Fibroblast of mammary gland (primary cell): Measurements from ENCODE around the gene PGGHG.
A peak's percentile ranks its signal among the peaks of the same experiment; 100 is the strongest.

ENCODE experiments used
- DNase-seq: peaks from one replicate; pipeline ENCODE4 v3.0.0-alpha.2; 2010; ENCODE audit warnings: low read depth
- H3K4me3 ChIP-seq: 2 replicates; pipeline ENCODE4 v1.5.1; 2011; ENCODE audit warnings: low read depth, mild to moderate bottlenecking, low read length, moderate library complexity; ENCODE audit not compliant: control insufficient read depth
- TF ChIP-seq, protein P1 (sequence below): conservative IDR thresholded peaks from 2 replicates; pipeline ENCODE4 v1.5.1; 2011; ENCODE audit warnings: low read depth, low read length, inconsistent platforms; ENCODE audit not compliant: control insufficient read depth, insufficient read depth

The PGGHG gene

DNA sequence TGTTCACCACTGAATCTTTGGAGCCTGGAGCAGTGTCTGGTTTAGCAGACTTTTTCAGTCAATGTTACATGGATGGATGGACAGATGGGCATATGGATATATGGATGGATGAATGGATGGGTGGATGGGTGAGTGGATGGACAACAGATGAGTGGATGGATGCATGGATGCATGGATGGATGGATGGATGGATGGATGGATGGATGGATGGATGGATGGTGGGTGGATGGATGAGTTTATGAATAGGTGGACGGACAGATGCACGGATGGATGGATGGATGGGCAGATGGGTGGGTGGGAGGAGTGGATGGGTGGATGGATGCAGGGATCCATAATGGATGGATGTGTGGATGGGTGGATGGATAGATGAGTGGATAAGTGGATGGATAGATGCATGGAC, 33.1 kb upstream of the PGGHG start:
- TF ChIP-seq, protein P1, sequence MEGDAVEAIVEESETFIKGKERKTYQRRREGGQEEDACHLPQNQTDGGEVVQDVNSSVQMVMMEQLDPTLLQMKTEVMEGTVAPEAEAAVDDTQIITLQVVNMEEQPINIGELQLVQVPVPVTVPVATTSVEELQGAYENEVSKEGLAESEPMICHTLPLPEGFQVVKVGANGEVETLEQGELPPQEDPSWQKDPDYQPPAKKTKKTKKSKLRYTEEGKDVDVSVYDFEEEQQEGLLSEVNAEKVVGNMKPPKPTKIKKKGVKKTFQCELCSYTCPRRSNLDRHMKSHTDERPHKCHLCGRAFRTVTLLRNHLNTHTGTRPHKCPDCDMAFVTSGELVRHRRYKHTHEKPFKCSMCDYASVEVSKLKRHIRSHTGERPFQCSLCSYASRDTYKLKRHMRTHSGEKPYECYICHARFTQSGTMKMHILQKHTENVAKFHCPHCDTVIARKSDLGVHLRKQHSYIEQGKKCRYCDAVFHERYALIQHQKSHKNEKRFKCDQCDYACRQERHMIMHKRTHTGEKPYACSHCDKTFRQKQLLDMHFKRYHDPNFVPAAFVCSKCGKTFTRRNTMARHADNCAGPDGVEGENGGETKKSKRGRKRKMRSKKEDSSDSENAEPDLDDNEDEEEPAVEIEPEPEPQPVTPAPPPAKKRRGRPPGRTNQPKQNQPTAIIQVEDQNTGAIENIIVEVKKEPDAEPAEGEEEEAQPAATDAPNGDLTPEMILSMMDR, result no peak
- H3K4me3 ChIP-seq, result no peak overlapping the region
- DNase-seq, result no peak

DNA sequence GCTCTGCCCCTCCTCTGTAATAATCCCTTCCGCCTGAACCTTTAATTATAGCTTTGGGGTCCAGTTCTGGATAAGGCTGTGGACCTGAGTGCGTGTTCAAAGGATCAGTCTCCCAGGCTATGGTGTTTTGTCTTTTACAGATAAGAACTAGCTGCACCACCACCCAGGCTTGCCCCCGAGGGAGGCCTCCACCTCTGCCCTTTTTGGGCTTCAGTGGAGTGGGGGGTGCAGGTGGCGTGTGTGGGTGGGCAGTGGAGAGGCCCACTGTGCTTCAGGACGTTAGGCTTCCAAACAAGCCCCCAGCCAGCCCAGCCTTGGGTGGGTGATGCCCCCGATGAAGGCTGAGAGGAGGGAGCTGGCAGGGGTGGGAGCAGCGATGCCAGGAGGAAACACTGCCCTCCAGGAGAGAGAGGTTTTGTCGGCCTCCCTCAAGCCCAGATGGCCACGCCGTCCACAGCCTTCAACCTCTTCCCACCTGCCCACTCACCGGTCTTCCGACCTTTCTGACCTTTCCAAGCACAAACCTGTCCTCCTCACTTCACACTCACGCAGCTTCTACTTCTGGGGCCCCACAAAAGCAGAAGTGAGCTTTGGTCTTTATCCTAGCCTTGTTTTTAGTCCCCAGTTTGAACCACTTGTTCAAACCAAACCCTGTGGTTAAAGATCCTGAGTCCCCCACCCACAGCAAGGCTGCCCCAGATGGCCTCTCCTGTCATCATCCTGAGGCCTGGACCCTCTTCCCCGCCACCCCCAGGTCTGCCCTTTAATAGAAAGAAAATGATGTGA, 31.8 kb upstream of the PGGHG start:
- DNase-seq, result no peak
- no peak overlapping the region for H3K4me3 ChIP-seq
- TF ChIP-seq, protein P1, result no peak

DNA sequence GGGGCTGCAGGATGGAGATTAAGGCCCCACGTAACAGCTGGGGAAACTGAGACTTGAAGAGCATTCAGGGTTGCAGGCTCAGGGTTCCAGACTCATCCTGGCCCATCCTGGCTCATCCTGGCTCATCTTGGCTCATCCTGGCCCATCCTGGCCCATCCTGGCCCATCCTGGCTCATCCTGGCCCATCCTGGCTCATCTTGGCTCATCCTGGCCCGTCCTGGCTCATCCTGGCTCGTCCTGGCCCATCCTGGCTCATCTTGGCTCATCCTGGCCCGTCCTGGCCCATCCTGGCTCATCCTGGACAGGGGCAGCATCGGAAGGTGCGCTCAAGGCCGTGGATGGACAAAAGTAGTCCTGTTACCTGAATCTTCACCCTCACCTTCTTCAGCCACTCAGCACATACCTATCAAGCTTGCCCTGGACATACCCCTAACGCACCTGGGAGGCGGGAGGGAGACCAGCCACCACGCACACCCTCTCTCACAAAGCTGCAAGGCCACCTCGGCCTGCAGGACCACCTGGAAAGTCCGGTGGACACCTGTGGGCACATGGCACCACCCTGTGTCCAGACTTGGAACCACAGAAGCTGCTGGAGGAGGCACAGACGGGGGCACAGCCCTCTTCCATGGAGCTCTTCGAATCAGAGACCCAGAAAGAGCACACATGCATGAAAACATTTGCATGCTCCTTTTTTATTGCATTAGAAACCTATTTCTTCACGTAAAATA, 31.0 kb upstream of the PGGHG start:
- TF ChIP-seq, protein P1, result no peak
- no peak overlapping the region for H3K4me3 ChIP-seq
- DNase-seq, result no peak

DNA sequence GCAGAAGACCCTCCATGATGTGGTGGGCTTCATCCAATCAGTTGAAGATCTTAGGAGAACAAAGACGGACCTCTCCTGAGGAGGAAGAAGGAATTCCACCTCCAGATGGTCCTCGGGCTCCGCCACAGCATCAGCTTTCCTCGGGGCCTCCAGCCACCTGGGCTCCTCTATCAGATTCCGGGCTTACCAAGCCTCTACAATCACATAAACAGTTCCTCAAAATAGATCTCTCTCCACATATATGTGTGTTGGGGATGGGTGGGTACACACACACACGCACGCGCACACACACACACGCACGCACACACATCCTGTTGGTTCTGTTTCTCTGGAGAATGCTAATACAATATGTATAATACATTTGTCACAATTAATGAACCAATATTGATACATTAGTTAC, 29.5 kb upstream of the PGGHG start:
- H3K4me3 ChIP-seq, result no peak overlapping the region
- TF ChIP-seq, protein P1, result no peak
- no peak for DNase-seq

DNA sequence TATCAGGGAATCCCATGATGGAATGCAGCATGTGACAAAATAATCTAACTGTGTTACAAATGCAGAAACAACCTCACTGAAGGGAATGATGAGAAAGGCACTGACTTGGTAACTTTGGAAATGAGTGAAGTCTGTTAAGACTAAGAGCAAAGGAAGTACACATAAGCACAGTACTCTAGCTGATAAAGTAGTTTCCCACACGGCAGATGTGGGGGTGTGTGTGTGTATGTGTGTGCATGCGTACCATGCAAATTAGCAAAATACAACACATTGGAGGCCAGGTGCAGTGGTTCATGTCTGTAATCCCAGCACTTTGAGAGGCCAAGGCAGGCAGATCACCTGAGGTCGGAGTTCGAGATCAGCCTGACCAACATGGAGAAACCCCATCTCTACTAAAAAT, 27.3 kb upstream of the PGGHG start:
- no peak overlapping the region for H3K4me3 ChIP-seq
- TF ChIP-seq, protein P1, result no peak
- DNase-seq, result no peak

DNA sequence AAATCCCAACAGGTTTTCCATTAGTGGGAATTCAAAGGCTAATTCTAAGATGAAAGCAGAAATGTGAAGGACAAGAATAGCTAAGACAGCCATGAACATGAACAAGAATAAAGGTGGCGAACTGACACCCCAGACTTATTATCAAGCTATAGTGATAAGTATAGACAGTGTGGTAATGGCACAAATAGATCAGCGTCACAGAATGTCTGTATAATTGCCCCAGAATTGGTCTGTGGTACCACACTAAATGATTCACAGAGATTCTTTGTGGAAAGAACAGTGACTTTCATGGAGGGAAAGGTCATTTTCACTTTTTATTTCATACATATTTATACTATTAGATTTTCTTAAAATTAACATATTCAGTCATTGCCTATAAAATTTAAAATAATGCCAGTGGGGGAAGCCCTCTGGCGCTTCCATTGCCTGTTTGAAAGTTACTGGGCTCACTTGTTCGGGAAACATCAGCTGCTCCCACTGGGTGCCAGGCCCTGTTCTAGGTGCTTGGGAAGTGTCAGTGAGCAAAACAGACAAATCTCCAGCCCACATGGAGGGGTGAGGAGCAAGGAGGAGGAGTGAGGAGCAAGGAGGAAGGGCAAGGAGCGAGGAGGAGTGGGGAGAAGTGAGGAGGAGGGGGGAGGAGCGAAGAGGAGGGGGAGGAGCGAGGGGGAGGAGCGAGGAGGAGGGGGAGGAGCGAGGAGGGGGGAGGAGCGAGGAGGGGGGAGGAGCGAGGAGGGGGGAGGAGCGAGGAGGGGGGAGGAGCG, 22.1 kb upstream of the PGGHG start:
- TF ChIP-seq, protein P1, result no peak
- H3K4me3 ChIP-seq, result no peak overlapping the region
- DNase-seq, result peak; percentile 21
